ENCODE measurements around the gene EHD3.

DNA sequence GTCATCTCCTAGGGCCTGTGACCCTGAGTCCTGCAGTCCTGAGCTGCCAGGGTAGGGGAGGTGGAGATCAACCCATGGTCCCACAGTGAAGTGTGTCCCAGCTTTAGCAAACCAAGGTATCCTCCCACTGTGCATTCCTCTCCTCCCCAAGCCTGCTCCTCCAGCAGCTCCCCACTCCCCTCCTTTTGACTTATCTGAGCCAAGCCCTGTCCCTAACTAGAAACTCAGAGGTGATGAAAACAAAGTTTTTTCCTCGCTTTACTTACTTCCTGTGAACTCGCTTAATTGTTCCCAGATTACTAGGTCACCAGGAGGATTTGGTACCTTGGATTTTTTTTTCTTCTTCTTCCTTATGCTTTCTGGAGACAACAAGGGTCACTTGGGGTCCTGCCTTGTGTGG, 80.8 kb downstream of the EHD3 start:
- no peak for TF ChIP-seq PPARA (CRISPR knock-in tag; IDR thresholded peaks at IDR 0.05; ENCODE audit: borderline replicate concordance)
- no peak for TF ChIP-seq ARNTL (CRISPR knock-in tag; IDR thresholded peaks at IDR 0.05; ENCODE audit: borderline replicate concordance, low read depth)
- TF ChIP-seq, protein P1, sequence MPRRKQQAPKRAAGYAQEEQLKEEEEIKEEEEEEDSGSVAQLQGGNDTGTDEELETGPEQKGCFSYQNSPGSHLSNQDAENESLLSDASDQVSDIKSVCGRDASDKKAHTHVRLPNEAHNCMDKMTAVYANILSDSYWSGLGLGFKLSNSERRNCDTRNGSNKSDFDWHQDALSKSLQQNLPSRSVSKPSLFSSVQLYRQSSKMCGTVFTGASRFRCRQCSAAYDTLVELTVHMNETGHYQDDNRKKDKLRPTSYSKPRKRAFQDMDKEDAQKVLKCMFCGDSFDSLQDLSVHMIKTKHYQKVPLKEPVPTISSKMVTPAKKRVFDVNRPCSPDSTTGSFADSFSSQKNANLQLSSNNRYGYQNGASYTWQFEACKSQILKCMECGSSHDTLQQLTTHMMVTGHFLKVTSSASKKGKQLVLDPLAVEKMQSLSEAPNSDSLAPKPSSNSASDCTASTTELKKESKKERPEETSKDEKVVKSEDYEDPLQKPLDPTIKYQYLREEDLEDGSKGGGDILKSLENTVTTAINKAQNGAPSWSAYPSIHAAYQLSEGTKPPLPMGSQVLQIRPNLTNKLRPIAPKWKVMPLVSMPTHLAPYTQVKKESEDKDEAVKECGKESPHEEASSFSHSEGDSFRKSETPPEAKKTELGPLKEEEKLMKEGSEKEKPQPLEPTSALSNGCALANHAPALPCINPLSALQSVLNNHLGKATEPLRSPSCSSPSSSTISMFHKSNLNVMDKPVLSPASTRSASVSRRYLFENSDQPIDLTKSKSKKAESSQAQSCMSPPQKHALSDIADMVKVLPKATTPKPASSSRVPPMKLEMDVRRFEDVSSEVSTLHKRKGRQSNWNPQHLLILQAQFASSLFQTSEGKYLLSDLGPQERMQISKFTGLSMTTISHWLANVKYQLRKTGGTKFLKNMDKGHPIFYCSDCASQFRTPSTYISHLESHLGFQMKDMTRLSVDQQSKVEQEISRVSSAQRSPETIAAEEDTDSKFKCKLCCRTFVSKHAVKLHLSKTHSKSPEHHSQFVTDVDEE (CRISPR knock-in tag; IDR thresholded peaks at IDR 0.05): no peak
- TF ChIP-seq GLIS3 (CRISPR knock-in tag; IDR thresholded peaks at IDR 0.05): no peak
- TF ChIP-seq ISL1 (CRISPR knock-in tag; IDR thresholded peaks at IDR 0.05): no peak
- no peak for TF ChIP-seq SNAI2 (CRISPR knock-in tag; IDR thresholded peaks at IDR 0.05)
- TF ChIP-seq, protein P2, sequence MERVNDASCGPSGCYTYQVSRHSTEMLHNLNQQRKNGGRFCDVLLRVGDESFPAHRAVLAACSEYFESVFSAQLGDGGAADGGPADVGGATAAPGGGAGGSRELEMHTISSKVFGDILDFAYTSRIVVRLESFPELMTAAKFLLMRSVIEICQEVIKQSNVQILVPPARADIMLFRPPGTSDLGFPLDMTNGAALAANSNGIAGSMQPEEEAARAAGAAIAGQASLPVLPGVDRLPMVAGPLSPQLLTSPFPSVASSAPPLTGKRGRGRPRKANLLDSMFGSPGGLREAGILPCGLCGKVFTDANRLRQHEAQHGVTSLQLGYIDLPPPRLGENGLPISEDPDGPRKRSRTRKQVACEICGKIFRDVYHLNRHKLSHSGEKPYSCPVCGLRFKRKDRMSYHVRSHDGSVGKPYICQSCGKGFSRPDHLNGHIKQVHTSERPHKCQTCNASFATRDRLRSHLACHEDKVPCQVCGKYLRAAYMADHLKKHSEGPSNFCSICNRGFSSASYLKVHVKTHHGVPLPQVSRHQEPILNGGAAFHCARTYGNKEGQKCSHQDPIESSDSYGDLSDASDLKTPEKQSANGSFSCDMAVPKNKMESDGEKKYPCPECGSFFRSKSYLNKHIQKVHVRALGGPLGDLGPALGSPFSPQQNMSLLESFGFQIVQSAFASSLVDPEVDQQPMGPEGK (CRISPR knock-in tag; IDR thresholded peaks at IDR 0.05; ENCODE audit: borderline replicate concordance): no peak
- TF ChIP-seq, protein P3, sequence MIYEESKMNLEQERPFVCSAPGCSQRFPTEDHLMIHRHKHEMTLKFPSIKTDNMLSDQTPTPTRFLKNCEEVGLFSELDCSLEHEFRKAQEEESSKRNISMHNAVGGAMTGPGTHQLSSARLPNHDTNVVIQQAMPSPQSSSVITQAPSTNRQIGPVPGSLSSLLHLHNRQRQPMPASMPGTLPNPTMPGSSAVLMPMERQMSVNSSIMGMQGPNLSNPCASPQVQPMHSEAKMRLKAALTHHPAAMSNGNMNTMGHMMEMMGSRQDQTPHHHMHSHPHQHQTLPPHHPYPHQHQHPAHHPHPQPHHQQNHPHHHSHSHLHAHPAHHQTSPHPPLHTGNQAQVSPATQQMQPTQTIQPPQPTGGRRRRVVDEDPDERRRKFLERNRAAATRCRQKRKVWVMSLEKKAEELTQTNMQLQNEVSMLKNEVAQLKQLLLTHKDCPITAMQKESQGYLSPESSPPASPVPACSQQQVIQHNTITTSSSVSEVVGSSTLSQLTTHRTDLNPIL (CRISPR knock-in tag; IDR thresholded peaks at IDR 0.05; ENCODE audit: low read depth): no peak
- no peak for TF ChIP-seq ZFP3 (CRISPR knock-in tag; IDR thresholded peaks at IDR 0.05)
- no peak for TF ChIP-seq ZNF565 (CRISPR knock-in tag; conservative IDR thresholded peaks at IDR 0.05; ENCODE audit: low read depth)
- no peak for TF ChIP-seq BACH2 (CRISPR knock-in tag; IDR thresholded peaks at IDR 0.05; ENCODE audit: borderline replicate concordance)
- TF ChIP-seq, protein P4, sequence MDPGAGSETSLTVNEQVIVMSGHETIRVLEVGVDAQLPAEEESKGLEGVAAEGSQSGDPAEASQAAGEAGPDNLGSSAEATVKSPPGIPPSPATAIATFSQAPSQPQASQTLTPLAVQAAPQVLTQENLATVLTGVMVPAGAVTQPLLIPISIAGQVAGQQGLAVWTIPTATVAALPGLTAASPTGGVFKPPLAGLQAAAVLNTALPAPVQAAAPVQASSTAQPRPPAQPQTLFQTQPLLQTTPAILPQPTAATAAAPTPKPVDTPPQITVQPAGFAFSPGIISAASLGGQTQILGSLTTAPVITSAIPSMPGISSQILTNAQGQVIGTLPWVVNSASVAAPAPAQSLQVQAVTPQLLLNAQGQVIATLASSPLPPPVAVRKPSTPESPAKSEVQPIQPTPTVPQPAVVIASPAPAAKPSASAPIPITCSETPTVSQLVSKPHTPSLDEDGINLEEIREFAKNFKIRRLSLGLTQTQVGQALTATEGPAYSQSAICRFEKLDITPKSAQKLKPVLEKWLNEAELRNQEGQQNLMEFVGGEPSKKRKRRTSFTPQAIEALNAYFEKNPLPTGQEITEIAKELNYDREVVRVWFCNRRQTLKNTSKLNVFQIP (CRISPR knock-in tag; IDR thresholded peaks at IDR 0.05; ENCODE audit: borderline replicate concordance, low read depth): no peak
- TF ChIP-seq ZC3H10 (CRISPR knock-in tag; IDR thresholded peaks at IDR 0.05): no peak

Data from SK-N-SH treated with all-trans-retinoic acid at 6 μM for 48 hours (cell line).